GM19240 (cell line): ENCODE data around the gene TBPL2.

Source experiments
- DNase-seq: peaks from one replicate; pipeline ENCODE4 v3.0.0; 2011; ENCODE audit warnings: low spot score; ENCODE audit not compliant: insufficient read length

TBPL2 gene

DNA sequence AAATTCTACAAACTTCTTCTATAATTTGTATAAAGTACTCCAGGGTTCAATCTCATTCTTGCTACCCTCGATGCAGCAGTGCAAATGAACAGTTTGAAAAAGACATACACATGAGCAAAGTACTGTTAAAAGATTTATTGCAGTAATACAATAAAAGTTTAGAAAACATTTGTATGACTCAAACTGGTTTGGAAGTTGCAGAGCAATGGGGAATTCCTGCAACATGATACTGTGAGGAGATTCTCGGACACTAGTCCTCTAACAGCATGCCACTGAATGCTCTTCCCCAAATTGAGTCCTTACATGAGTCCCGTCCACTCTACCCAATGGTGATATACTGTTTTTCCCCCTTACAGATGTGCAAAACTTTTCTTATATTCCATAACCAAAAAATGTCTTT is 74.1 kb downstream of the TBPL2 start:
- DNase-seq: no peak
